Cardiac fibroblast (primary cell): ENCODE results near the gene HBA1.
A peak's percentile ranks its signal among the peaks of the same experiment; 100 is the strongest.

Source experiments
- DNase-seq, 2 donors: peaks; one replicate each; pipeline versions ENCODE4 v3.0.0 to v3.0.0-alpha.2; 2010; ENCODE audit warnings: low read depth in 2 of 2
- H3K4me3 ChIP-seq, 2 donors: replicated peaks in 1 of 2; 1 replicate in 1 of 2; 2 replicates in 1 of 2; pipeline ENCODE4 v1.5.1; 2011; ENCODE audit warnings: low read depth in 2 of 2, low read length in 2 of 2, mild to moderate bottlenecking in 2 of 2, moderate library complexity in 1 of 2
- TF ChIP-seq, protein P1 (sequence below): IDR thresholded peaks from one replicate; pipeline ENCODE4 v1.5.1; 2011; ENCODE audit warnings: low read depth, mild to moderate bottlenecking, low read length, inconsistent platforms

The HBA1 gene

DNA sequence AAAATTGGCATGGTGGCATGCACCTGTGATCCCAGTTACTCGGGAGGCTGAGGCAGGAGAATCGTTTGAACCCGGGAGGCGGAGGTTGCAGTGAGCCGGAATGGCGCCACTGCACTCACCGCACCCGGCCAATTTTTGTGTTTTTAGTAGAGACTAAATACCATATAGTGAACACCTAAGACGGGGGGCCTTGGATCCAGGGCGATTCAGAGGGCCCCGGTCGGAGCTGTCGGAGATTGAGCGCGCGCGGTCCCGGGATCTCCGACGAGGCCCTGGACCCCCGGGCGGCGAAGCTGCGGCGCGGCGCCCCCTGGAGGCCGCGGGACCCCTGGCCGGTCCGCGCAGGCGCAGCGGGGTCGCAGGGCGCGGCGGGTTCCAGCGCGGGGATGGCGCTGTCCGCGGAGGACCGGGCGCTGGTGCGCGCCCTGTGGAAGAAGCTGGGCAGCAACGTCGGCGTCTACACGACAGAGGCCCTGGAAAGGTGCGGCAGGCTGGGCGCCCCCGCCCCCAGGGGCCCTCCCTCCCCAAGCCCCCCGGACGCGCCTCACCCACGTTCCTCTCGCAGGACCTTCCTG lies 3.7 kb downstream of the HBA1 start, which contains the start of gene HBQ1:
HBQ1 (plus strand) TSS at position 359 of the 575 bp plus-strand sequence; CDS start at position 387, 28 bp downstream.
- peak; percentile 17 to 29 for DNase-seq
- TF ChIP-seq, protein P1, sequence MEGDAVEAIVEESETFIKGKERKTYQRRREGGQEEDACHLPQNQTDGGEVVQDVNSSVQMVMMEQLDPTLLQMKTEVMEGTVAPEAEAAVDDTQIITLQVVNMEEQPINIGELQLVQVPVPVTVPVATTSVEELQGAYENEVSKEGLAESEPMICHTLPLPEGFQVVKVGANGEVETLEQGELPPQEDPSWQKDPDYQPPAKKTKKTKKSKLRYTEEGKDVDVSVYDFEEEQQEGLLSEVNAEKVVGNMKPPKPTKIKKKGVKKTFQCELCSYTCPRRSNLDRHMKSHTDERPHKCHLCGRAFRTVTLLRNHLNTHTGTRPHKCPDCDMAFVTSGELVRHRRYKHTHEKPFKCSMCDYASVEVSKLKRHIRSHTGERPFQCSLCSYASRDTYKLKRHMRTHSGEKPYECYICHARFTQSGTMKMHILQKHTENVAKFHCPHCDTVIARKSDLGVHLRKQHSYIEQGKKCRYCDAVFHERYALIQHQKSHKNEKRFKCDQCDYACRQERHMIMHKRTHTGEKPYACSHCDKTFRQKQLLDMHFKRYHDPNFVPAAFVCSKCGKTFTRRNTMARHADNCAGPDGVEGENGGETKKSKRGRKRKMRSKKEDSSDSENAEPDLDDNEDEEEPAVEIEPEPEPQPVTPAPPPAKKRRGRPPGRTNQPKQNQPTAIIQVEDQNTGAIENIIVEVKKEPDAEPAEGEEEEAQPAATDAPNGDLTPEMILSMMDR, result no peak
- peak within 1 kb of the TSS; percentile 21 to 35 for H3K4me3 ChIP-seq

DNA sequence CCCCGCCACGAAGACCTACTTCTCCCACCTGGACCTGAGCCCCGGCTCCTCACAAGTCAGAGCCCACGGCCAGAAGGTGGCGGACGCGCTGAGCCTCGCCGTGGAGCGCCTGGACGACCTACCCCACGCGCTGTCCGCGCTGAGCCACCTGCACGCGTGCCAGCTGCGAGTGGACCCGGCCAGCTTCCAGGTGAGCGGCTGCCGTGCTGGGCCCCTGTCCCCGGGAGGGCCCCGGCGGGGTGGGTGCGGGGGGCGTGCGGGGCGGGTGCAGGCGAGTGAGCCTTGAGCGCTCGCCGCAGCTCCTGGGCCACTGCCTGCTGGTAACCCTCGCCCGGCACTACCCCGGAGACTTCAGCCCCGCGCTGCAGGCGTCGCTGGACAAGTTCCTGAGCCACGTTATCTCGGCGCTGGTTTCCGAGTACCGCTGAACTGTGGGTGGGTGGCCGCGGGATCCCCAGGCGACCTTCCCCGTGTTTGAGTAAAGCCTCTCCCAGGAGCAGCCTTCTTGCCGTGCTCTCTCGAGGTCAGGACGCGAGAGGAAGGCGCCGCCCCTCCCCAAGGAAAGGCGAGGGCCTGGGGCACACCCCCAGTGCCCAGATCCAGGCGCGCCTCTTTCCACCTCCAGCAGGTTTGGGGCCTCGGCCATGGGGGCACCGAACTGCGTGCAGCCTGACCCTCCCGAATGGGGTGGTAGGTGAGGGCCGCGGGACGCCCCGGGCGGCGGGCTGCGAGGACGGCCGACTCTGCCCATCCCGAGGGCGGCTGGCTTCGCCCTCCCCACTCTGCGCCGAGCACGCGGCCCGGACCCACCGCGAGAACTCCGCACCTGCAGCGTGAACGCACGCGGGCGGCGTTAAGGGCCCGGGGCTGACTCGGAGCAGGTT lies 4.4 kb downstream of the HBA1 start:
- TF ChIP-seq, protein P1, result no peak
- peak; percentile 62 to 63 for DNase-seq
- H3K4me3 ChIP-seq, result peak overlapping the region; percentile 21 to 35

DNA sequence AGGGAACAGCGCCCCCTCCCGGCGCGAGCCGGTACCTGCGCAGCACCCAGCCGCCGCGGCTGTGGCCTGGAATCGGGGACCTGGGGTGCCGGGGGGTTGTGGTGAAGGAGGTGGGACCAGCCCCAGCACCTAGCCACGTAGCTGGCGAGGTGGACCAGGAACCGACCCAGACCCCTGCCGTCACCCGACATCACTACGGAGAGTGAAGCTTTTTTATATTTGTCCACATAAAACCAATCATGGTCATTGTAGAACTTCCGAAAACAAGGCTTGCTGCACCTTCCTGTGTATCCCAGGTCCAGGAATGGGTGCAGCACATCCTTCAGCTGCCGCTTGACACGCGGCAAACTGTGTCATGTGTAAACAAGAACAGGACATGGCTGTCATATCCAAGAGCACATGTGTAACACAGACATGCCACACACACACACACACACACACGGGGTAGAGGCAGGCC lies 5.1 kb downstream of the HBA1 start:
- TF ChIP-seq, protein P1, result peak; percentile 88
- DNase-seq, result peak; percentile 11 to 21
- no peak overlapping the region for H3K4me3 ChIP-seq

DNA sequence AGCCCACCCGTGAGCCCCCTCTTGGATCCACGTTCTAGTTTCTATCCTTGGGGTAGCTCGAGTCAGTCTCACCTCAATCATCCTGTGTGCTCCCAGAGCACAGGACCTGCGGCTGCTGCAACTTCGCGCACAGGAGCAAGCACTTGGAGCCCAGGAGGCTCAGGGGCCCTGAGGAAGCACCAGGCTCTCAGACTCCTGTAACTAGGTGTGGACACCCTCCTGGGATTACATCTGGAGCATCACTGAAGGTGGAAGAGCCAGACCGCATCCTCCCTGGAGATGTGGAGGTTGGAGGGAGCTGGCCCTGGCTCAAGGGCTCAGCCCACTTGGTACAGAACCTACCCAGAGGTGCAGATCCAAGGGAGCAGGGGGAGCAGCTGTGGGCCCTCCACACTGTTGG lies 6.5 kb downstream of the HBA1 start:
- no peak overlapping the region for H3K4me3 ChIP-seq
- TF ChIP-seq, protein P1, result no peak
- DNase-seq, result no peak

DNA sequence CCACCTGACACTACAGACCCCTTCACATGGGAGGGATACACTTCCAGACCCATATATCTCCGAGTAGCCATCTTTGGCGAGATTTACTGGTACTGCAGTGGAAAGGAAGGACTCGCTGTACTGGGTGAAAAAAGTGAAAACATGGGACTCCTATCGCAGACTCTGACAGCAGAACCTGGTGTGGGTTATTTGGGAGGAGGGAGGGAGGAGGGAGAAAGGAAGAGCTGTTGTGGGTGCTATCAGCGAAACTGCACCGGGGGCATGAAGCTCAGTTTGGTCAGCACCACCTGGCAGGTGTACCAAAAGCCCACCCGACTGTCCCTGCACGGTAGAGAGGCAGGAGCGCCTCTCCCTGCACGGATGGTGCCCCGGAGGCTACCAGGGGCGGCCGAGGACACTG lies 8.7 kb downstream of the HBA1 start:
- TF ChIP-seq, protein P1, result no peak
- H3K4me3 ChIP-seq, result no peak overlapping the region
- DNase-seq, result no peak

DNA sequence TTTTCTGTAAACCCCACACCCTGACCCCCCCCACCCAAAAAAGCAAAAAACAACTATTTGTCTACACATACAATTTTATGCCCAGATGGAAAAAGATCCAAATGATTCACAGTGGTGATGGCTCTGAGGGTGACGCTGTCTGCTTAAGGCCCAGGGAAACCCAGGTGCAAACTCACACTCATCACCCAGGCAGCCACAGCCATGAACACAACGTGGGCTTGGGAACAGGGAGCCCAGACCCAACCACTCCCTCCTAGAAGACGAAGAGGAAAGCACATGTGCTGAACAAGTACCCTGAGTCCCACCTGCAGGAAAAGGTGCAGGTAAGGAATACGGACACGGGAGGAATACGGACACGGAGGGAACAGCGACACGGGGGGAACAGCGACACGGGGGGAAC lies 9.2 kb downstream of the HBA1 start:
- H3K4me3 ChIP-seq, result no peak overlapping the region
- TF ChIP-seq, protein P1, result no peak

More for the DNA sequence above, 9.2 kb downstream of the HBA1 start:
- no peak for DNase-seq
